Right lobe of liver (tissue), 4 donors: ENCODE data around the gene MAU2.

Source experiments
- CTCF ChIP-seq, 4 donors: fragments of 200-600 bp in 3 of 4; fragments of 450-650 bp in 1 of 4; IDR thresholded peaks; one replicate each; pipeline versions ENCODE4 v1.5.1 to v1.8.0; 2016 to 2022; ENCODE audit warnings: antibody characterized with exemption in 4 of 4, mild to moderate bottlenecking in 2 of 4
- POLR2A ChIP-seq: fragments of 450-650 bp; IDR thresholded peaks from one replicate; pipeline ENCODE4 v1.6.1; 2017; ENCODE audit warnings: antibody characterized with exemption, mild to moderate bottlenecking
- donor health status: DM: no; HTN: no; CAD: no.
- donor health status: DM: no; HTN: no; CAD: no.
- donor health status: DM: no; HTN: yes; CAD: no.

GRCh38 chr19:19276851-19277250, 43.8 kb upstream of the MAU2 start:
- TF ChIP-seq CTCF (IDR thresholded peaks at IDR 0.05) (no peak), POLR2A (no peak)
